ENCODE results near the gene KCP.

KCP gene

GRCh38 chr7:128938544-128939074, 28.1 kb upstream of the KCP start:
- DNase-seq: no peak

- DNase-seq: peak; percentile 31
Measured at GRCh38 chr7:128937647-128938543, 27.4 kb upstream of the KCP start, which contains the start of gene IRF5. Gene IRF5 (plus strand): TSS chr7:128937927. CDS start chr7:128942082, 4,155 bp downstream.

GRCh38 chr7:128937271-128937646, 26.8 kb upstream of the KCP start:
- no peak for DNase-seq

GRCh38 chr7:128936798-128937197, 26.3 kb upstream of the KCP start:
- DNase-seq: no peak

GRCh38 chr7:128935342-128935730, 24.8 kb upstream of the KCP start:
- no peak for DNase-seq

GRCh38 chr7:128934361-128935341, 24.1 kb upstream of the KCP start:
- no peak for DNase-seq

- no peak for DNase-seq
Measured at GRCh38 chr7:128933180-128933891, 22.8 kb upstream of the KCP start.

GRCh38 chr7:128932862-128933179, 22.3 kb upstream of the KCP start:
- no peak for DNase-seq

- no peak for DNase-seq
Measured at GRCh38 chr7:128931965-128932861, 21.7 kb upstream of the KCP start.

GRCh38 chr7:128931190-128931798, 20.8 kb upstream of the KCP start:
- DNase-seq: no peak

- DNase-seq: no peak
Measured at GRCh38 chr7:128928882-128929788, 18.6 kb upstream of the KCP start.

GRCh38 chr7:128928159-128928813, 17.8 kb upstream of the KCP start:
- DNase-seq: no peak

- no peak for DNase-seq
Measured at GRCh38 chr7:128924707-128925588, 14.4 kb upstream of the KCP start.

GRCh38 chr7:128923411-128923800, 12.9 kb upstream of the KCP start:
- no peak for DNase-seq

- no peak for DNase-seq
Measured at GRCh38 chr7:128922496-128923410, 12.2 kb upstream of the KCP start.

GRCh38 chr7:128921866-128922440, 11.4 kb upstream of the KCP start:
- DNase-seq: no peak
